Hepatocyte (in vitro differentiated cells): Measurements from ENCODE around the gene MRPL50.

ENCODE experiments used
- CTCF ChIP-seq: fragments of 200-600 bp; sonication (generic); IDR thresholded peaks from 2 replicates; pipeline ENCODE4 v1.5.1; 2016; ENCODE audit warnings: antibody characterized with exemption, mild to moderate bottlenecking; ENCODE audit not compliant: poor library complexity
- EZH2 ChIP-seq: fragments of 200-600 bp; sonication (generic); IDR thresholded peaks from 2 replicates; pipeline ENCODE4 v1.6.1; 2016; ENCODE audit warnings: antibody characterized with exemption, mild to moderate bottlenecking, borderline replicate concordance
- EZH2phosphoT487 ChIP-seq: fragments of 200-600 bp; sonication (generic); IDR thresholded peaks from one replicate; pipeline ENCODE4 v1.6.1; 2018; ENCODE audit warnings: antibody characterized with exemption, mild to moderate bottlenecking, low read depth, moderate library complexity; ENCODE audit not compliant: unreplicated experiment, severe bottlenecking

GRCh38 chr9:101367323-101367722, 31.1 kb downstream of the MRPL50 start:
- TF ChIP-seq CTCF (no peak), EZH2 (no peak), EZH2phosphoT487 (no peak)
